Left colon (tissue), 2 donors: Measurements from ENCODE around the gene SLC6A4. TPM values are rescaled to one million over a fixed set of nuclear protein-coding genes. Genes with fewer than 3 reads are reported as not detected.

ENCODE experiments used
- ATAC-seq: fragments of 200-7000 bp; cut with Tn5 transposase; one replicate; pipeline ENCODE4 v1.9.1; 2020; ENCODE audit warnings: mild to moderate bottlenecking, moderate library complexity
- DNase-seq, 2 donors: peaks; one replicate each; pipeline ENCODE4 v3.0.0-alpha.2; 2020
- intact Hi-C, 2 donors: fragments of 100-400 bp; cut with DNase I in 1 of 2; cut with micrococcal nuclease in 1 of 2; formaldehyde crosslinking; loops; one replicate each; pipeline versions ENCODE4 v1.11.2 to v1.14.0; 2022; cut with DNase I, micrococcal nuclease
- total RNA-seq, 2 donors: library from RNA; stranded (reverse); fragmentation: NEBNext Ultra II Directional; extraction: Animal tissue kit (Norgen Biotek cat#: 25700); gene quantifications; one replicate each; pipeline ENCODE4 v1.2.1, GENCODE V29; 2021
- donor health status: DM: no; HTN: no; CAD: no.
- donor health status: DM: yes; HTN: yes; CAD: no.

Gene SLC6A4
- total RNA-seq, 2 donors from 2014 or later = 0.79 to 1.1 TPM

GRCh38 chr17:30197416-30197815 is 38.1 kb downstream of the SLC6A4 start:
- intact Hi-C loops = no loop called here
- DNase-seq = no peak
- ATAC-seq = no peak

GRCh38 chr17:30196504-30196903 is 39.0 kb downstream of the SLC6A4 start:
- intact Hi-C loops = no loop called here
- DNase-seq (no peak), ATAC-seq (no peak)

GRCh38 chr17:30191072-30191471 is 44.4 kb downstream of the SLC6A4 start:
- intact Hi-C loops = no loop called here
- no peak for DNase-seq

GRCh38 chr17:30188211-30188939 is 47.1 kb downstream of the SLC6A4 start:
- intact Hi-C loops = no loop called here
- no peak for ATAC-seq
- no peak for DNase-seq

More at GRCh38 chr17:30191072-30191471, 44.4 kb downstream of the SLC6A4 start:
- no peak for ATAC-seq

GRCh38 chr17:30187573-30187972 is 47.9 kb downstream of the SLC6A4 start:
- intact Hi-C loops = no loop called here
- no peak for ATAC-seq
- DNase-seq = no peak

GRCh38 chr17:30186761-30187160 is 48.7 kb downstream of the SLC6A4 start:
- intact Hi-C loops = no loop called here
- DNase-seq = no peak
- ATAC-seq = no peak

- ATAC-seq (peak; percentile 91), DNase-seq (peak; percentile 12 to 30)
- intact Hi-C loops = no loop called here
These were observed 58.6 kb downstream of the SLC6A4 start for GRCh38 chr17:30176855-30177254.

- intact Hi-C loops = no loop called here
- ATAC-seq (no peak), DNase-seq (no peak)
These were observed 60.9 kb downstream of the SLC6A4 start for GRCh38 chr17:30174556-30174955.

- intact Hi-C loops = no loop called here
- DNase-seq (no peak), ATAC-seq (no peak)
These were observed 61.8 kb downstream of the SLC6A4 start for GRCh38 chr17:30173649-30174048.

- intact Hi-C loops = no loop called here
- ATAC-seq = no peak
- DNase-seq = no peak
These were observed 62.9 kb downstream of the SLC6A4 start for GRCh38 chr17:30172560-30172959.

GRCh38 chr17:30170415-30170987 is 65.0 kb downstream of the SLC6A4 start:
- DNase-seq = no peak
- intact Hi-C loops = no loop called here
- ATAC-seq = peak; percentile 77

GRCh38 chr17:30165960-30166359 is 69.5 kb downstream of the SLC6A4 start:
- DNase-seq (no peak), ATAC-seq (no peak)
- intact Hi-C loops = no loop called here

GRCh38 chr17:30165147-30165546 is 70.3 kb downstream of the SLC6A4 start:
- intact Hi-C loops = no loop called here
- ATAC-seq (no peak), DNase-seq (no peak)

GRCh38 chr17:30164531-30164930 is 71.0 kb downstream of the SLC6A4 start:
- DNase-seq = no peak
- no peak for ATAC-seq
- intact Hi-C loops = no loop called here

GRCh38 chr17:30161601-30162000 is 73.9 kb downstream of the SLC6A4 start:
- ATAC-seq (no peak), DNase-seq (no peak)
- intact Hi-C loops = no loop called here

- no peak for ATAC-seq
- intact Hi-C loops = no loop called here
- DNase-seq = no peak
These were observed 74.9 kb downstream of the SLC6A4 start for GRCh38 chr17:30160419-30161172.

- intact Hi-C loops = no loop called here
These were observed 76.4 kb downstream of the SLC6A4 start for GRCh38 chr17:30158896-30159625.

GRCh38 chr17:30155389-30155788 is 80.1 kb downstream of the SLC6A4 start:
- intact Hi-C loops = no loop called here
- DNase-seq (no peak), ATAC-seq (no peak)

More at GRCh38 chr17:30158896-30159625, 76.4 kb downstream of the SLC6A4 start:
- ATAC-seq = no peak
- DNase-seq = no peak

GRCh38 chr17:30153463-30153862 is 82.0 kb downstream of the SLC6A4 start:
- ATAC-seq = no peak
- intact Hi-C loops = no loop called here

More at GRCh38 chr17:30153463-30153862, 82.0 kb downstream of the SLC6A4 start:
- DNase-seq = no peak
